Measurements from ENCODE around the gene MLLT3.
A peak's percentile ranks its signal among the peaks of the same experiment; 100 is the strongest.

The MLLT3 gene

DNA sequence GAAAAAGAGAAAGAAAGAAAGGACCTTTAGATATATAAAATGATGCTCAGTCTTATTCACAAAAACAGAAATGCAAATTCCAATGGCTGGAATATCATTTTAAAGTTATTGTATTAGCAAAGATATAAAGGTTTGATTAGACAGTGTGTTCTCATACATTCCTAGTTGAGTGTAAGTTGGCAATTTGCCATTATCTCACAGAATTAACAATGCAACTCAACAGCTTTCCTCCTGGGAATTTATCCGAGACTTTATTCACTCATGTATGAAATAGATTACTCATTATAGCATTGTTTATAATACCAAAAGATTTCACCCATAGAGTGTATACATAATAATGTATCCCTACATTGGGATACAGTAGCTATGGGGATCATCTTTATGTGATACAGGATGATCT is 27.1 kb upstream of the MLLT3 start:
- H3K9ac ChIP-seq (ENCODE audit: low read length), result no peak overlapping the region
- H3K27me3 ChIP-seq (ENCODE audit: control insufficient read depth, insufficient read depth, low read length), result no peaks in the 10 kb centered on the region
- no peaks in the 10 kb centered on the region for H3K4me1 ChIP-seq (ENCODE audit: control insufficient read depth, insufficient read depth, low read length)
- no peak overlapping the region for H3K4me3 ChIP-seq (ENCODE audit: low read length)
- H3K36me3 ChIP-seq (ENCODE audit: control insufficient read depth, insufficient read depth, low read length), result no peaks in the 10 kb centered on the region
- no peak overlapping the region for H3K27ac ChIP-seq (ENCODE audit: low read depth, low read length)

DNA sequence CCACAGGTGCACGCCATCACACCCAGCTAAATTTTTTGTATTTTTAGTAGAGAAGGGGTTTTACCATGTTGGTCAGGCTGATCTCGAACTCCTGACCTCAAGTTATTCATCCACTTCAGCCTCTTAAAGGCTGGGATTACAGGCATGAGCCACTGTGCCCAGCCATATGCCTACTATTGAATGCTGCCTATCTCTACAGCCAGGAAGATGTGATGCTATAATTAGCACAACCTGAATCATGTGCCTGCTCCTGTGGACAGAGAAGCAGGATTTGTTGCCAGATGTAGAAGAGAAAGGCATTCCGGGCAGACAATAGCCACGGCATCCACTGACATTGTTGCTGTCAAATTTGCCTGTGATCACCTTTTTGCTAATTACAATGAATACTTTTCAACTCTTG is 24.4 kb upstream of the MLLT3 start:
- Histone ChIP-seq H3K36me3 (ENCODE audit: control insufficient read depth, insufficient read depth, low read length) (no peaks in the 10 kb centered on the region), H3K4me1 (ENCODE audit: control insufficient read depth, insufficient read depth, low read length) (no peaks in the 10 kb centered on the region), H3K4me3 (ENCODE audit: low read length) (no peak overlapping the region), H3K27me3 (ENCODE audit: control insufficient read depth, insufficient read depth, low read length) (no peaks in the 10 kb centered on the region), H3K27ac (ENCODE audit: low read depth, low read length) (no peak overlapping the region), H3K9ac (ENCODE audit: low read length) (no peak overlapping the region)

DNA sequence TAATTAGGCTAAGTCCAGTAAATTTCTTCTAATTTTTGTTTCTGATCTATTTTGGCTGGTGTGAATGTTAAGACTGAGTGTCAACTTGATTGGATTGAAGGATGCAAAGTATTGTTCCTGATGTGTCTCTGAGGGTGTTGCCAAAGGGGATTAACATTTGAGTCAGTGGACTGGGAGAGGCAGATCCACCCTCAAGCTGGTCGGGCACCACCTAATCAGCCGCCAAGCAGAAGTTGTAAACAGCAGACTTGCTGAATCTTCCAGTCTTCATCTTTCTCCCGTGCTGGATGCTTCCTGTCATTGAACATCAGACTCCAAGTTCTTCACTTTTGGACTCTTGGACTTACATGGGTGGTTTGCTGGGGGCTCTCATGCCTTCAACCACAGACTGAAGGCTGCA is 21.4 kb upstream of the MLLT3 start:
- Histone ChIP-seq H3K27me3 (ENCODE audit: control insufficient read depth, insufficient read depth, low read length) (no peaks in the 10 kb centered on the region), H3K36me3 (ENCODE audit: control insufficient read depth, insufficient read depth, low read length) (no peaks in the 10 kb centered on the region), H3K4me1 (ENCODE audit: control insufficient read depth, insufficient read depth, low read length) (no peaks in the 10 kb centered on the region), H3K27ac (ENCODE audit: low read depth, low read length) (no peak overlapping the region), H3K4me3 (ENCODE audit: low read length) (no peak overlapping the region), H3K9ac (ENCODE audit: low read length) (no peak overlapping the region)

DNA sequence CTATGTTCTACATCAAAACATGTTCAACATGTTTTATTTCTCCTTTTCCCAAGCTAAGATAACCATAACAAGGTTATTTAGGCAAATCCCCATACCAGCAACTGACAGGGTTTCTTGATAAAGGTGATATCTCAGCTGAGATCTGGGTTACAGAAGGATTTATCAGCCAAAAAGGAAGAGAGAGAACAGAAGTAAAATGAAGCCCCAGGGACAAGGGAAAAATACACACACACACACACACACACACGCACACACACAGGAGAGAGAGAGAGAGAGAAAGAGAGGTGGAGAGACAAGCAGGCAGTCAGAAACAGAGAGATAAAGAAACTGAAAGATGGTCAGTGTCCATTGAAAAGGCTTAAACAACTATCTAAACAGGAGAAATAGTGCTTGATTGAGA is 19.7 kb upstream of the MLLT3 start:
- no peak overlapping the region for H3K4me3 ChIP-seq (ENCODE audit: low read length)
- no peak overlapping the region for H3K9ac ChIP-seq (ENCODE audit: low read length)
- no peaks in the 10 kb centered on the region for H3K27me3 ChIP-seq (ENCODE audit: control insufficient read depth, insufficient read depth, low read length)
- H3K36me3 ChIP-seq (ENCODE audit: control insufficient read depth, insufficient read depth, low read length), result no peaks in the 10 kb centered on the region
- no peak overlapping the region for H3K27ac ChIP-seq (ENCODE audit: low read depth, low read length)
- no peaks in the 10 kb centered on the region for H3K4me1 ChIP-seq (ENCODE audit: control insufficient read depth, insufficient read depth, low read length)

DNA sequence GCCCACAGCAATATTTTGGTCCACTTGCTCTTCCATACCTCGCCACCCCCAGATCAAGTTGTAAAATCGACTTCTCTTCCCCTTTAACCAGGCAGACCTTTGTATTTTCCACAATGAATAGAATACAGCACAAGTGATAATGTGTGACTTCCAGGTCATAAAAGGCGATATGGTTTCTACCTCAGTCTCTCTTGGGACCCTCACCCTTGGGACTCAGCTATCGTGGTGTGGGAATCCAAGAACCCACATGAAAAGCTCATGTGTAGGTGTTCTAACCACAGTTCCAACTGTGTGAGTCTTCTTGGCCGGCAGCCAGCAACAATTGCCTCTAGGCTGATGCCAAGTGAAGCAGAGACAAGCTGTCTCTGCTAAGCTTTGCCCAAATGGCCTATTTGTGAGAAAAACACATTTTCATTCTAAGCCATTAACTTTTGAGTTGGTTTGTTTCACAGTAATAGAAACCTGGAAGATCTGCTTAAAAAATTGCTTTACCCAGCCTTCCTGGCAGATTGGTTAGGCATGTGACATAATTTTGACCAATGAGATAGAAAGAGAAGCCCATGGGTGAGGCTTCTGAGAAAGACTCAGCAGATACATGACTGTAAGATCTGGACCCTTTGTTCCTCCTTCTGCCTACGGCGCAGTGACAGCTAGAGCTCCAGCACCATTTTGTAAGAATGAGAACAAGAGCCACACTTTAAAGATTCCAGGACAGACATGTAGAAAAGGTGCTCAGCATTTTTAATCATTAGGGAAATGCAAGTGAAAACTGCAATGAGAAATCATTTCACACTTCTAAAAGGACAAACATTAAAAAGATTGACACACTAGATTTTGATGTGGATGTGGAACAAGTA is 18.3 kb upstream of the MLLT3 start:
- H3K9ac ChIP-seq (ENCODE audit: low read length), result no peak overlapping the region
- no peak overlapping the region for H3K4me3 ChIP-seq (ENCODE audit: low read length)
- no peak overlapping the region for H3K27ac ChIP-seq (ENCODE audit: low read depth, low read length)
- H3K4me1 ChIP-seq (ENCODE audit: control insufficient read depth, insufficient read depth, low read length), result no peaks in the 10 kb centered on the region
- H3K27me3 ChIP-seq (ENCODE audit: control insufficient read depth, insufficient read depth, low read length), result no peaks in the 10 kb centered on the region
- H3K36me3 ChIP-seq (ENCODE audit: control insufficient read depth, insufficient read depth, low read length), result no peaks in the 10 kb centered on the region

DNA sequence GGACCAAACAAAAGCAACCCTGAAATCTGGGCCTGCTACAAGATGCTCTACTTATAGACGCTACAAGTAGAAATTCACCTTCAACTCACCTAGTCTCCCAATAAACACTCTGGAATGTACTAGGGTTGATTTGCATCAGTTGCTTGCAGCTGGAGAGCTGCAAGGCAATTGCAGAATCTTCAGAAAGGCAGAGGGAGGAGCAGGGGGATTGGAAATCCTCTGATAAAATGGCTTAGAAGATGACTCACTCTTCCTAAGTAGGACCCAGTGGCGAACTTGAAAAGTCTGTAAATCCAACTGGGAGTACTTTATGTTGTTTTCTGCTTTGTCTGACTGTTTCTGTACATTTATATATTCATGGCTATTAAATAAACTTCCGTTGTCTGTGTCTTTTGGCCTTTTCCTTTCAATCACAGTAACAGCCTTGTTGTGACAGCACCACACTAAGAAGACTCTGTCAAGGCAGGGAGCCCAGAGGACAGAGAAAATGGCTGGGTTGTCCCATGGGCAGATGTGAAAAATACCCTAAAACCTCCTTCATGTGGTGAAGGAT is 14.7 kb upstream of the MLLT3 start:
- no peak overlapping the region for H3K9ac ChIP-seq (ENCODE audit: low read length)
- no peak overlapping the region for H3K27ac ChIP-seq (ENCODE audit: low read depth, low read length)
- no peaks in the 10 kb centered on the region for H3K4me1 ChIP-seq (ENCODE audit: control insufficient read depth, insufficient read depth, low read length)
- no peaks in the 10 kb centered on the region for H3K36me3 ChIP-seq (ENCODE audit: control insufficient read depth, insufficient read depth, low read length)
- no peaks in the 10 kb centered on the region for H3K27me3 ChIP-seq (ENCODE audit: control insufficient read depth, insufficient read depth, low read length)
- no peak overlapping the region for H3K4me3 ChIP-seq (ENCODE audit: low read length)

DNA sequence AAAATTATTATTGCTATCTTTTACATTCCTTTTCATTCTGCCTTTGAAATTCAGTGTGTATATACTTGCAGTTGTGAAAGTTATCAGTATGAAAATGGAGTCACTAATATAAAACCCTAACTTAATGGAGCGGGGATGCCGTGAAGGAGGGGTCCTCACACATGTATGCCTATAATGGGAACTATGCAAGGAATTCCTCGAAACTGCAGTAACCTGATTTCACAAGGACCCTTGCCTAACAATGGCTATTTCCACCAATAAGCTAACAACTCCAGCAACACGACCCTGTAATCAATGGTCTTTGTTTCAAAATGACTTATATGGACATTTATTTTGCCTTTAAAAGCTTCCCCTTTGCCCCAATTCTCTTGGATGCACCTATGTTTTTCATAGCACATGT is 12.6 kb upstream of the MLLT3 start:
- H3K4me3 ChIP-seq (ENCODE audit: low read length), result no peak overlapping the region
- H3K4me1 ChIP-seq (ENCODE audit: control insufficient read depth, insufficient read depth, low read length), result no peaks in the 10 kb centered on the region
- H3K27me3 ChIP-seq (ENCODE audit: control insufficient read depth, insufficient read depth, low read length), result no peaks in the 10 kb centered on the region
- no peaks in the 10 kb centered on the region for H3K36me3 ChIP-seq (ENCODE audit: control insufficient read depth, insufficient read depth, low read length)
- H3K27ac ChIP-seq (ENCODE audit: low read depth, low read length), result no peak overlapping the region
- H3K9ac ChIP-seq (ENCODE audit: low read length), result no peak overlapping the region

DNA sequence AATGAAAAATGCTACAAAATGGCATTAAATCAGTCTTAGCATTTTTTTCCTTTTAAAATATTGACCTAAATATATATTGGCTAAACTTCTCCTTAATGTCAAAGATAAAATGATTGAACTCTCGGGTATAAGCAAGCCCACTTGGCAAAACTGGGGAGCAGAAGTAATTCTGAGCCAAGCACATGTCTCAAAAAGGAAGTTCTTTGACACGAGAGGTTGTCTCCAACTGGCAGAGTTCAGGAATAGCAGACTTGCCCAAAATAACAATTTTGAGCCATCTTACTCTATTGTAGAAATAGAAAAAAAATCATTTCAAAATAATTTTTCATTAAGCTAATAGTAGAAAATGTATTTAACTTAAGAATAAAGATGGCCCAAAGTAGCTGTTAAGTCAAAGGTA is 10.4 kb upstream of the MLLT3 start:
- no peak overlapping the region for H3K27ac ChIP-seq (ENCODE audit: low read depth, low read length)
- no peaks in the 10 kb centered on the region for H3K4me1 ChIP-seq (ENCODE audit: control insufficient read depth, insufficient read depth, low read length)
- H3K36me3 ChIP-seq (ENCODE audit: control insufficient read depth, insufficient read depth, low read length), result no peaks in the 10 kb centered on the region
- no peaks in the 10 kb centered on the region for H3K27me3 ChIP-seq (ENCODE audit: control insufficient read depth, insufficient read depth, low read length)
- no peak overlapping the region for H3K4me3 ChIP-seq (ENCODE audit: low read length)
- no peak overlapping the region for H3K9ac ChIP-seq (ENCODE audit: low read length)

DNA sequence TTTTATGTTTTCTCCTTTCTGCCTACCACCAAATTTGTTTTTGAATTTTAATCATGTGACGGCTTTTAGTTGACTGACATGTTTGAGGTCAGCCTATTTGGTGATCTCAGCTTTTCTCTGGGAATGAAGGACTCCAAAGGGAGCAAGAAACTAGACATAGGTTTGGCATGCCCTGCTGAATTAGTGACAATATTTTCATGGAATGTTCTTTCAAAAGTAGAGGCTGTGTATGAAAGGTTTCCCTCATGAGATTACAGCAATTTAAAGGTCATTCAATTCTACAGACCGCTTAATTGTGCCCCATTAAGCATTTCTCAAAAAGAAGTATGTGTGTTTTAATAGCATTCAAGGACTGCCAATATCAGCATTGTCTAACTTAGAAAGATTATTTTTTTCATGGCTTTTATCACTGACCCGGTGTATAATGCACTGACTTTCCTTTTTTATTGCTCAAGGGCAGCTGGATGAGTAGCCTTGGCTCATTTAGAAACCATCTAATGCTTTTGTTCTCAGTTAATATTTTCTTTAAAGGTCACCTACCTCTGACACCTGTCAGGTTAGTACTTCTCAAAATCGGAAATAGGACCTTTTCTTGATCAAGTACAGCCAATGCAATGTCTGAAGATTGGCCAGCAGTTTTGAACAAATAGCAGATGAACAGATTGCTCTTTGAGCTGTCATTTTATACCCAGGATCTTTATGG is 8.1 kb upstream of the MLLT3 start:
- Histone ChIP-seq H3K4me3 (ENCODE audit: low read length) (no peak overlapping the region), H3K27ac (ENCODE audit: low read depth, low read length) (no peak overlapping the region), H3K36me3 (ENCODE audit: control insufficient read depth, insufficient read depth, low read length) (no peaks in the 10 kb centered on the region), H3K4me1 (ENCODE audit: control insufficient read depth, insufficient read depth, low read length) (no peaks in the 10 kb centered on the region), H3K27me3 (ENCODE audit: control insufficient read depth, insufficient read depth, low read length) (no peaks in the 10 kb centered on the region), H3K9ac (ENCODE audit: low read length) (no peak overlapping the region)

DNA sequence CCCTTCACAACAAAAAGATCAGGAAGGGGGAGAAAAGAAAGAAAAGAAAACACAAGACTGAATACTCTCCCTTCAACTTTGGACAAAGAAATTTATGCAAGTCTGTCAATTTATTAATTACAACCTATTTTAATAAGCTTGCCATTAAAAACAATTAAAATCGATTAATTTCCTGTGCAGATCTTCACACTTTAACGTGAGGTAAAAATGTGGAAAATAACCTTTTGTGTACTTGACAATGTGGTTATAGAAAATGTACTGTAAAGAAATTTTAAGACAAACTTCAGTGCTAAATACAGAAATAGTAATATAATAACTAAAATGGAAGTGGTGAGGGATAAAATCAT is 2.7 kb upstream of the MLLT3 start:
- Histone ChIP-seq H3K36me3 (ENCODE audit: control insufficient read depth, insufficient read depth, low read length) (no peaks in the 10 kb centered on the region), H3K27me3 (ENCODE audit: control insufficient read depth, insufficient read depth, low read length) (no peaks in the 10 kb centered on the region), H3K9ac (ENCODE audit: low read length) (no peak overlapping the region), H3K4me1 (ENCODE audit: control insufficient read depth, insufficient read depth, low read length) (no peaks in the 10 kb centered on the region), H3K4me3 (ENCODE audit: low read length) (peak overlapping the region; percentile 46), H3K27ac (ENCODE audit: low read depth, low read length) (no peak overlapping the region)

DNA sequence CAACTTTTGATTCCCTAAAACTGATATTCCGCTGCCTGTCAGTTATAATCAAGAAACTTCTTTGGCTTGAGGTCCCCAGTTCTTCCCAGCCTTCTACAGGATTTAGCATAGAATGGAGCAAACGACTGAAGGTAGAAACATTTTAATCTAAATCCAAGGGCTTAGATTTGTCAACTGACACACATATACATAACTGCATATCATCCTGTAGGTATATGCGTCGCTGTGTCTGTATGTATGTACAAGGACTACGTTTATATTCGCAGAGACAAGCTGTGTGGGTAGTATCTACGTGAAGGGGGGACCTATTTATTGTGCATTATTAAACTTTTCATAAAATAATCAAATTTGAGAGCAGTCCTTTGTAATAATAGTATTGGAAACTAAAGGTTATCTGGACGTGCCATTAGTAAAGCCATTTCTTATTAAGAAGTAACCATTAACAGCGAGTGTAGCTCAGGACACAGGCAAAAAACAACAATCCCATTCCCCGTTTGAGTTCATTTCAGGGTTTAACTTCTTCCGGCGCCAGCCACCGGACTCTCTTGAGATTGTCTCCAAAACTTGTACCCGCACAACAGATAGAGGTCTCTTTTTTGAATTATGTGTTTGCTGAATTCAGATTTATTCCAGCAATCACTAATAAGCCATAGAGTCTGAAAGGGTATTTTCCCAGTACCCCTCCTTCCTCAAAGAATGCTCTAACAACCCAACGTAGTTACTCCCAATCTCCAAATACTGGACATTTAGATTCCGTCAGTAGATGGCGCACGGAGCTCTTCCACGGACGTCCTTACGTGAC is 2.1 kb upstream of the MLLT3 start:
- peak overlapping the region; percentile 88 for H3K4me3 ChIP-seq (ENCODE audit: low read length)
- H3K36me3 ChIP-seq (ENCODE audit: control insufficient read depth, insufficient read depth, low read length), result no peaks in the 10 kb centered on the region
- H3K4me1 ChIP-seq (ENCODE audit: control insufficient read depth, insufficient read depth, low read length), result no peaks in the 10 kb centered on the region
- H3K27me3 ChIP-seq (ENCODE audit: control insufficient read depth, insufficient read depth, low read length), result no peaks in the 10 kb centered on the region
- no peak overlapping the region for H3K9ac ChIP-seq (ENCODE audit: low read length)
- no peak overlapping the region for H3K27ac ChIP-seq (ENCODE audit: low read depth, low read length)

DNA sequence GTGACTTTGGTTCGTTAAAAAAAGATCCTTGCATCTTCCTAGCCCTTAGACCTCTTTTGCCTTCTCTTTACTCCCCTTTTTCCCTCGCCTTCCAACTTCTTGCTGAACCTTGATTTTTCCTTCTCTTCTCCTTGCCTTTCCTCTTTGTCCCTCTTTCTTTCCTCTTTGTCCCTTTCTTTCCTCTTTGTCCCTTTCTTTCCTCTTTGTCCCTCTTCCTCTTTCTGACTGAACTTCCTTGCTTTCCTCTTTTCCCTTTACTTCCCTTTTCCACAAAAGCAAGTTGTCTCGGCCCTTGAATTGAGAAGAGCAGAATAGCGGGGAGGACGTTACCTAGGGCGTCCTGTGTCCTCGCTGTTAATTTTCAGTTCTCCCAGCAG is 1.4 kb upstream of the MLLT3 start:
- H3K4me3 ChIP-seq (ENCODE audit: low read length), result peak overlapping the region; percentile 88
- H3K4me1 ChIP-seq (ENCODE audit: control insufficient read depth, insufficient read depth, low read length), result peaks cover 2% of the 10 kb centered on the region
- no peak overlapping the region for H3K9ac ChIP-seq (ENCODE audit: low read length)
- no peaks in the 10 kb centered on the region for H3K36me3 ChIP-seq (ENCODE audit: control insufficient read depth, insufficient read depth, low read length)
- H3K27ac ChIP-seq (ENCODE audit: low read depth, low read length), result no peak overlapping the region
- no peaks in the 10 kb centered on the region for H3K27me3 ChIP-seq (ENCODE audit: control insufficient read depth, insufficient read depth, low read length)
